Measurements from ENCODE around the gene ABCA10.

The ABCA10 gene

DNA sequence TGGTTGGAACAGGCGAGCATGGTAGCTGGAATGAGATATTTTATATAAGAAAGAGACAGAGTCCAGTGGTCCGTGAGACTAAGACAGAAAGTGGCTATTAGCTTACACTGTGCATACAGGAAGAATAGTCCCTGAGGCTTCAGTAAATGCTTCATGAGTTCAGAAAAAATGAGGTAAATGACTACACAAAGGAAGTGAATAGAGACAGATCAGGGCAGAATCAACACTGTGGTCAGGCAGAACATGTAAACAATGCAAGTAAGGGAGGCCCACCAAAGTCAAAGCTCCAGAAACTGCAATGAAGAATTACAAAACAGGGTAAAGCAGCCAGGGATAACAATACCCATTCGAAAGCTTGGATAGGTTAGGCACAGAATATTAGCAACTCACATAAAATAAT lies 4.8 kb downstream of the ABCA10 start:
- no peak for DNase-seq
- Histone ChIP-seq H3K9me3 (no peaks in the 10 kb centered on the region), H3K27me3 (peaks cover 3% of the 10 kb centered on the region; the same call in 1 of the 2 replicates), H3K4me3 (ENCODE audit: low read depth, low read length) (no peak overlapping the region), H3K36me3 (no peaks in the 10 kb centered on the region), H3K4me1 (no peaks in the 10 kb centered on the region)
- TF ChIP-seq, protein P1, sequence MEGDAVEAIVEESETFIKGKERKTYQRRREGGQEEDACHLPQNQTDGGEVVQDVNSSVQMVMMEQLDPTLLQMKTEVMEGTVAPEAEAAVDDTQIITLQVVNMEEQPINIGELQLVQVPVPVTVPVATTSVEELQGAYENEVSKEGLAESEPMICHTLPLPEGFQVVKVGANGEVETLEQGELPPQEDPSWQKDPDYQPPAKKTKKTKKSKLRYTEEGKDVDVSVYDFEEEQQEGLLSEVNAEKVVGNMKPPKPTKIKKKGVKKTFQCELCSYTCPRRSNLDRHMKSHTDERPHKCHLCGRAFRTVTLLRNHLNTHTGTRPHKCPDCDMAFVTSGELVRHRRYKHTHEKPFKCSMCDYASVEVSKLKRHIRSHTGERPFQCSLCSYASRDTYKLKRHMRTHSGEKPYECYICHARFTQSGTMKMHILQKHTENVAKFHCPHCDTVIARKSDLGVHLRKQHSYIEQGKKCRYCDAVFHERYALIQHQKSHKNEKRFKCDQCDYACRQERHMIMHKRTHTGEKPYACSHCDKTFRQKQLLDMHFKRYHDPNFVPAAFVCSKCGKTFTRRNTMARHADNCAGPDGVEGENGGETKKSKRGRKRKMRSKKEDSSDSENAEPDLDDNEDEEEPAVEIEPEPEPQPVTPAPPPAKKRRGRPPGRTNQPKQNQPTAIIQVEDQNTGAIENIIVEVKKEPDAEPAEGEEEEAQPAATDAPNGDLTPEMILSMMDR (IDR thresholded peaks at IDR 0.05; ENCODE audit: low read depth, low read length) = no peak

DNA sequence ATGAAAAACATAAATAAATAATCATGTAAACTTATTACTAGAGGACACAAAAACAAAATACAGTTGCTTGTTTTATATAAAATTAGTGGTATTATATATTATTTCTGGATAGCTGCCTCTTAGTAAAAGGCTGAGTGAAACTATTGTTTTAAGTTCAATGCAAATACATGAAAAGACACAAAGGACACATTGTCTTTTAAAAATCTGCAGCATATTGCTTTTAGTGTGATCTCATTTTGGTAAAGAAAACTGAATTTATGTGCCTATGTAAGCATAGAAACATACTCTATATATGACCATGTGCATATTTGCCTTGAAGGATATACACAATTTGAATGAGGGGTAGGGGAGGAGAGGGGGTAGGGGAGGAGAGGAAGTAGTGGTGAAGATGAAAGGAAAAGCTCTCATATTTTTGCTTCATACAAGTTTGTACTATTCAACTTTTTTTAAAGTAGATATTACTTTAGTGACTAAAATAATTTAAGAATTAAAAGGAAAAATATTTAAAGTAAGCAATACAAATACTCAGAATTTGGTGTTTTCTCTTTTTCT lies 5.8 kb downstream of the ABCA10 start:
- Histone ChIP-seq H3K36me3 (no peaks in the 10 kb centered on the region), H3K4me3 (ENCODE audit: low read depth, low read length) (no peak overlapping the region)
- TF ChIP-seq, protein P1 (IDR thresholded peaks at IDR 0.05; ENCODE audit: low read depth, low read length) = no peak

DNA sequence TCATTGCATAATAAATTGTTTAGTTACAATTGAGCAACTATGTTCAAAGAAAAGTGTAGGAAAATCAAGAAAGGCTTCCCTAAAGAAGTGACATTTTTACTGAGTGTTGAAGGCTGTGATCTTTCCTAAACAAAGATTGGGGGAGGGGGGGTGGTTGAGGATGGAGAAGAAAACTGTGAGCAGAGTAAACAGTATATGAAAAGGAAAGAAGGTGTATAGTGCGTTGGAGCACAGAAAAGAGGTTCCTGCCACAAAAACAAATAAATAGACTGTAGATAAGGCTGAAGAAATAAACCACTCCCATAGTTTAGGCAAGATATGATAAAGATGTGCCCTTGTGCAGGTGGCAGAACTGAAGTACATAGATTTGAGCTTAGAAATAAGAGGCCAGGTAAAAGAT lies 8.5 kb downstream of the ABCA10 start:
- Histone ChIP-seq H3K9me3 (no peaks in the 10 kb centered on the region), H3K27me3 (no peaks in the 10 kb centered on the region), H3K36me3 (no peaks in the 10 kb centered on the region), H3K4me1 (no peaks in the 10 kb centered on the region), H3K4me3 (ENCODE audit: low read depth, low read length) (no peak overlapping the region)
- TF ChIP-seq, protein P1 (IDR thresholded peaks at IDR 0.05; ENCODE audit: low read depth, low read length) = no peak
- no peak for DNase-seq

More for the DNA sequence above, 5.8 kb downstream of the ABCA10 start:
- no peaks in the 10 kb centered on the region for H3K9me3 ChIP-seq
- DNase-seq = no peak
- no peaks in the 10 kb centered on the region for H3K4me1 ChIP-seq
- H3K27me3 ChIP-seq = peaks cover 3% of the 10 kb centered on the region; the same call in 1 of the 2 replicates

DNA sequence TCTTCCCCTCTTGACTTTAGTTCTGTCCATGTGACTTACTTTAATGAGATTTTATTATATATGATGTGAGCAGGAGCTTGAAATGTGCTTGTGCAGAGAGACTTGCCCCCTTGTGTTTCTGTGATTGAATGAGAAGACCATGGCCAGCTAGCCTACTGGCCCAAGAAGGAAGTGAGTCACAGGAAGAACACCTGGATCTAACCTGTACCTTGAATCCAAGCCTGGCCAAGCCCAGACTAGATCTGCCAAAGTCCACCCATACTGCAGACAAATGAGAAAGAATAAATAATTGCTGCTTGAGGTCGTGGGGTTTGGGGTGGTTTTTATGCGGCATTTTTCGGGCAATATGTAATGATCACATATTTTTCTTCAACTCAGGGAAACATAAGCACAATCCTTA lies 9.6 kb downstream of the ABCA10 start:
- H3K4me1 ChIP-seq = no peaks in the 10 kb centered on the region
- no peak overlapping the region for H3K4me3 ChIP-seq (ENCODE audit: low read depth, low read length)
- H3K9me3 ChIP-seq = no peaks in the 10 kb centered on the region
- TF ChIP-seq, protein P1 (IDR thresholded peaks at IDR 0.05; ENCODE audit: low read depth, low read length) = no peak
- no peaks in the 10 kb centered on the region for H3K27me3 ChIP-seq
- DNase-seq = no peak
- H3K36me3 ChIP-seq = no peaks in the 10 kb centered on the region

DNA sequence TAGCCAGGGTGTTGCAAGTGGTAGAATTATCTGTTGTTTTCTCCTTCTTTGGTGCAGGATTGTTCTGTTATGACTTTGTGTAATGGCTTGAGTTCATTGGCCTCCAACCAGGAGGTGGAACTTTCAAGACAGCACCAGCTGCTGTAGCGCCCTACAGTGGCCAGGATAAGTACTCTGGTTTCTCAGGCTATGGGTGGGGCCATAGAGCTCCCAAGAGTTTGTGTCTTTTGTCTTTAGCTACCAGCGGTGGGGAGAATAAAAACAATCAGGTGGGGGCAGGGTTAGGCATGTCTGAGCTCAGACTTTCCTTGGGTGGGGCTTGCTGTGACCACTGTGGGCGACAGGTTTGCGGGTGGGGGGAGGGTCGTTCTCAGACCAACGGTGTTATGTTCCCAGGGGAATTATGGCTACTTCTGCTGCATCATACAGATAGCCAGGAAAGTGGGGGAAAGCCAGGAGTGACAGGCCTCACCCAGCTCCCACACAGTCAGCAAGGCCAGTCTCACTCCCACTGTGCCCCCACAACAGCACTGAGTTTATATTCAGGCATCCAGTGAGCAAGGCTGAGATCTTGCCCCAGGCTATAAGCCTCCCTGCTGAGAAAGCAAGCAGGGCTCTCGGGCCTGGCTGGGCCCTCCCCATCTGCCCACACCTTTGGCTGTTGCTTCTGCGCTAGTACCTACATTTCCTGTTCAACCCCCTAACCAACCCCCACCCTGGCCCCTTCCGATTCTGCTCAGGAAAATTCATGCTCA lies 15.4 kb downstream of the ABCA10 start:
- TF ChIP-seq, protein P1 (IDR thresholded peaks at IDR 0.05; ENCODE audit: low read depth, low read length) = no peak
- no peaks in the 10 kb centered on the region for H3K36me3 ChIP-seq
- H3K4me1 ChIP-seq = no peaks in the 10 kb centered on the region
- DNase-seq = no peak
- H3K27me3 ChIP-seq = no peaks in the 10 kb centered on the region
- H3K4me3 ChIP-seq (ENCODE audit: low read depth, low read length) = no peak overlapping the region
- H3K9me3 ChIP-seq = no peaks in the 10 kb centered on the region

DNA sequence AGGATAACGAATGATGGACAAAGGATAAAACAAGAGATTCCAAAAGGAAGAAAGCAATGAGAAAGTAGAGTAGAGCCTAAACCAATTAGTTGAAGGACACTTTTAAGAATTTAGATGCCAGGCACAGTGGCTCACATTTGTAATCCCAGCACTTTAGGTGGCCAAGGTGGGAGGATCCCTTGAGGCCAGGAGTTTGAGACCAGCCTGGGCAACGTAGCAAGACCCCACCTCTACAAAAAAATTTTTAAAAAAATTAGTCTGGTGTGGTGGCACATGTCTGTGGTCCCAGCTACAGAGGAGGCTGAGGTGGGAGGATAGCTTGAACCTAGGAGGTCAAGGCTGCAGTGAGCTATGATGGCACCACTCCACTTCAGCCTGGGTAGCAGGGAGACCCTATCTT lies 20.0 kb downstream of the ABCA10 start:
- Histone ChIP-seq H3K27me3 (no peaks in the 10 kb centered on the region), H3K4me3 (ENCODE audit: low read depth, low read length) (no peak overlapping the region), H3K9me3 (no peaks in the 10 kb centered on the region), H3K36me3 (no peaks in the 10 kb centered on the region), H3K4me1 (no peaks in the 10 kb centered on the region)
- TF ChIP-seq, protein P1 (IDR thresholded peaks at IDR 0.05; ENCODE audit: low read depth, low read length) = no peak
- DNase-seq = no peak

Measured in BE2C (cell line).